ENCODE measurements around the gene FOXRED2.
A peak's percentile ranks its signal among the peaks of the same experiment; 100 is the strongest.
"Not testable (repeated sequence)": the region's sequence is repeated elsewhere in the genome, so short reads cannot be mapped to it uniquely, and the experiment has no call there.

FOXRED2 gene

GRCh38 chr22:36470162-36470993 lies 36.5 kb downstream of the FOXRED2 start:
- DNase-seq (ENCODE audit: low read depth, low spot score) = peak; percentile 85

- DNase-seq (ENCODE audit: low read depth, low spot score) = no peak
Measured at GRCh38 chr22:36469094-36469710, 37.6 kb downstream of the FOXRED2 start.

- DNase-seq (ENCODE audit: low read depth, low spot score) = no peak
Measured at GRCh38 chr22:36467946-36468345, 38.9 kb downstream of the FOXRED2 start.

- no peak for DNase-seq (ENCODE audit: low read depth, low spot score)
Measured at GRCh38 chr22:36467042-36467810, 39.6 kb downstream of the FOXRED2 start.

GRCh38 chr22:36466258-36466657 lies 40.6 kb downstream of the FOXRED2 start:
- DNase-seq (ENCODE audit: low read depth, low spot score) = no peak

- DNase-seq (ENCODE audit: low read depth, low spot score) = no peak
Measured at GRCh38 chr22:36465232-36466021, 41.4 kb downstream of the FOXRED2 start.

GRCh38 chr22:36464715-36465231 lies 42.1 kb downstream of the FOXRED2 start:
- no peak for DNase-seq (ENCODE audit: low read depth, low spot score)

GRCh38 chr22:36463783-36464184 lies 43.1 kb downstream of the FOXRED2 start:
- no peak for DNase-seq (ENCODE audit: low read depth, low spot score)

GRCh38 chr22:36461665-36462649 lies 44.9 kb downstream of the FOXRED2 start:
- DNase-seq (ENCODE audit: low read depth, low spot score) = peak; percentile 96

GRCh38 chr22:36460202-36460601 lies 46.6 kb downstream of the FOXRED2 start:
- no peak for DNase-seq (ENCODE audit: low read depth, low spot score)

GRCh38 chr22:36457688-36458450 lies 49.0 kb downstream of the FOXRED2 start:
- DNase-seq (ENCODE audit: low read depth, low spot score) = no peak

GRCh38 chr22:36456464-36456845 lies 50.4 kb downstream of the FOXRED2 start:
- no peak for DNase-seq (ENCODE audit: low read depth, low spot score)

GRCh38 chr22:36455571-36456463 lies 51.0 kb downstream of the FOXRED2 start:
- DNase-seq (ENCODE audit: low read depth, low spot score) = no peak

- peak; percentile 98 for DNase-seq (ENCODE audit: low read depth, low spot score)
Measured at GRCh38 chr22:36454916-36455570, 51.8 kb downstream of the FOXRED2 start.

GRCh38 chr22:36453855-36454378 lies 52.9 kb downstream of the FOXRED2 start:
- no peak for DNase-seq (ENCODE audit: low read depth, low spot score)

GRCh38 chr22:36452978-36453607 lies 53.7 kb downstream of the FOXRED2 start:
- DNase-seq (ENCODE audit: low read depth, low spot score) = not testable (repeated sequence)
